Loucy (cell line): ENCODE data around the gene BAK1.

ENCODE experiments used
- H2AFZ ChIP-seq: fragments of 200-600 bp; sonication (generic); 2 replicates; pipeline ENCODE4 v1.6.0; 2016; ENCODE audit warnings: antibody characterized with exemption, mild to moderate bottlenecking, low read length, moderate library complexity
- H3F3A ChIP-seq: fragments of 200-600 bp; 2 replicates; pipeline ENCODE4 v1.6.0; 2016; ENCODE audit warnings: antibody characterized with exemption, low read depth, mild to moderate bottlenecking
- H3K27me3 ChIP-seq: fragments of 200-600 bp; sonication (generic); 2 replicates; pipeline ENCODE4 v1.6.1; 2014; ENCODE audit warnings: low read length, mild to moderate bottlenecking; ENCODE audit not compliant: insufficient read depth, poor library complexity, severe bottlenecking
- H3K36me3 ChIP-seq: fragments of 200-600 bp; sonication (generic); 2 replicates; pipeline ENCODE4 v1.6.1; 2016; ENCODE audit warnings: low read length; ENCODE audit not compliant: insufficient read depth
- H3K4me1 ChIP-seq: fragments of 200-600 bp; sonication (generic); 2 replicates; pipeline ENCODE4 v1.5.1; 2014; ENCODE audit warnings: low read length, mild to moderate bottlenecking; ENCODE audit not compliant: insufficient read depth, poor library complexity, severe bottlenecking
- H3K4me2 ChIP-seq: fragments of 200-600 bp; sonication (generic); 2 replicates; pipeline ENCODE4 v1.6.0; 2014; ENCODE audit warnings: antibody characterized with exemption, low read length, low read depth, mild to moderate bottlenecking; ENCODE audit not compliant: poor library complexity, severe bottlenecking
- H3K4me3 ChIP-seq: fragments of 200-600 bp; sonication (generic); 2 replicates; pipeline ENCODE4 v1.5.1; 2014; ENCODE audit warnings: low read length, mild to moderate bottlenecking, mixed read lengths; ENCODE audit not compliant: poor library complexity, severe bottlenecking
- H3K79me2 ChIP-seq: fragments of 200-600 bp; sonication (generic); 2 replicates; pipeline ENCODE4 v1.6.1; 2014; ENCODE audit warnings: low read length; ENCODE audit not compliant: insufficient read depth
- H3K9ac ChIP-seq: fragments of 200-600 bp; sonication (generic); 2 replicates; pipeline ENCODE4 v1.6.0; 2014; ENCODE audit warnings: mild to moderate bottlenecking, low read depth, low read length, moderate library complexity; ENCODE audit not compliant: poor library complexity, severe bottlenecking
- H3K9me2 ChIP-seq: fragments of 200-600 bp; sonication (generic); replicated peaks from 2 replicates; pipeline ENCODE4 v1.6.1; 2016; ENCODE audit warnings: low read depth, low read length, mixed read lengths
- H3K9me3 ChIP-seq: fragments of 200-600 bp; sonication (generic); 2 replicates; pipeline ENCODE4 v1.6.1; 2014; ENCODE audit warnings: mild to moderate bottlenecking, antibody characterized with exemption, low read length, low read depth; ENCODE audit not compliant: insufficient read depth
- H4K20me1 ChIP-seq: fragments of 200-600 bp; sonication (generic); 2 replicates; pipeline ENCODE4 v1.6.0; 2014; ENCODE audit warnings: antibody characterized with exemption, low read length, mild to moderate bottlenecking; ENCODE audit not compliant: insufficient read depth, poor library complexity, severe bottlenecking
- CTCF ChIP-seq: fragments of 200-600 bp; sonication (generic); conservative IDR thresholded peaks from 2 replicates; pipeline ENCODE4 v1.5.1; 2014; ENCODE audit warnings: mild to moderate bottlenecking, antibody characterized with exemption, low read length
- EZH2phosphoT487 ChIP-seq: fragments of 200-600 bp; IDR thresholded peaks from 2 replicates; pipeline ENCODE4 v1.6.1; 2018; ENCODE audit warnings: antibody characterized with exemption, mild to moderate bottlenecking, moderate library complexity, borderline replicate concordance

The BAK1 gene

GRCh38 chr6:33595001-33595846 is 15.1 kb upstream of the BAK1 start:
- Histone ChIP-seq H3K36me3 (no peaks in the 10 kb centered on the region), H3F3A (no peaks in the 10 kb centered on the region), H3K9me3 (no peaks in the 10 kb centered on the region), H3K4me1 (peaks cover 6% of the 10 kb centered on the region), H3K79me2 (no peaks in the 10 kb centered on the region), H3K9me2 (no peaks in the 10 kb centered on the region), H3K4me2 (no peak overlapping the region), H3K27me3 (no peaks in the 10 kb centered on the region), H2AFZ (no peak overlapping the region), H4K20me1 (no peaks in the 10 kb centered on the region), H3K4me3 (no peak overlapping the region), H3K9ac (no peak overlapping the region)
- TF ChIP-seq EZH2phosphoT487 (no peak), CTCF (no peak)

GRCh38 chr6:33593414-33593727 is 13.3 kb upstream of the BAK1 start:
- Histone ChIP-seq H3K4me1 (peaks cover 6% of the 10 kb centered on the region), H3K9me3 (no peaks in the 10 kb centered on the region), H3K79me2 (no peaks in the 10 kb centered on the region), H3K9me2 (no peaks in the 10 kb centered on the region), H3K9ac (no peak overlapping the region), H2AFZ (no peak overlapping the region), H3K36me3 (no peaks in the 10 kb centered on the region), H3K4me3 (no peak overlapping the region), H3K27me3 (no peaks in the 10 kb centered on the region), H3K4me2 (no peak overlapping the region), H4K20me1 (no peaks in the 10 kb centered on the region), H3F3A (no peaks in the 10 kb centered on the region)
- no peak for TF ChIP-seq EZH2phosphoT487
- no peak for TF ChIP-seq CTCF

- Histone ChIP-seq H3K4me2 (no peak overlapping the region), H3K4me1 (peaks cover 6% of the 10 kb centered on the region), H3K9me2 (no peaks in the 10 kb centered on the region), H4K20me1 (no peaks in the 10 kb centered on the region), H3K9me3 (no peaks in the 10 kb centered on the region), H3K36me3 (no peaks in the 10 kb centered on the region), H3K9ac (no peak overlapping the region), H2AFZ (no peak overlapping the region), H3K4me3 (no peak overlapping the region), H3F3A (no peaks in the 10 kb centered on the region), H3K27me3 (no peaks in the 10 kb centered on the region), H3K79me2 (no peaks in the 10 kb centered on the region)
- no peak for TF ChIP-seq CTCF
- no peak for TF ChIP-seq EZH2phosphoT487
Observed at GRCh38 chr6:33592595-33593413, 12.7 kb upstream of the BAK1 start.
